Liver (tissue), 9 donors: ENCODE results near the gene TRAPPC12. TPM values are rescaled to one million over a fixed set of nuclear protein-coding genes. Genes with fewer than 3 reads are reported as not detected.

Source experiments
- DNase-seq: peaks from one replicate; pipeline ENCODE4 v3.0.0-alpha.2; 2017; ENCODE audit warnings: low spot score
- H3K27ac ChIP-seq, 2 donors: one replicate each; pipeline ENCODE4 v1.7.0; 2013; ENCODE audit warnings: inconsistent platforms in 2 of 2, low read length in 2 of 2, control low read depth in 1 of 2, low read depth in 1 of 2, mild to moderate bottlenecking in 1 of 2
- H3K27me3 ChIP-seq, 4 donors: one replicate each; pipeline versions ENCODE4 v1.6.1 to v1.7.0; 2013; ENCODE audit warnings: low read length in 3 of 4, inconsistent platforms in 1 of 4, mild to moderate bottlenecking in 1 of 4, moderate library complexity in 1 of 4; ENCODE audit not compliant: control insufficient read depth in 4 of 4, insufficient read depth in 4 of 4
- H3K36me3 ChIP-seq, 4 donors: one replicate each; pipeline versions ENCODE4 v1.6.1 to v1.7.0; 2013; ENCODE audit warnings: low read length in 3 of 4, mild to moderate bottlenecking in 3 of 4, low read depth in 1 of 4, moderate library complexity in 1 of 4; ENCODE audit not compliant: control insufficient read depth in 4 of 4, insufficient read depth in 3 of 4
- H3K4me1 ChIP-seq, 4 donors: one replicate each; pipeline versions ENCODE4 v1.6.1 to v1.7.0; 2013; ENCODE audit warnings: low read length in 3 of 4, mild to moderate bottlenecking in 3 of 4, moderate library complexity in 1 of 4; ENCODE audit not compliant: control insufficient read depth in 4 of 4, insufficient read depth in 4 of 4
- H3K4me3 ChIP-seq, 3 donors: one replicate each; pipeline versions ENCODE4 v1.6.1 to v1.7.0; 2013; ENCODE audit warnings: low read length in 3 of 3, control low read depth in 1 of 3, low read depth in 1 of 3, mild to moderate bottlenecking in 1 of 3
- H3K9ac ChIP-seq, 2 donors: one replicate each; pipeline ENCODE4 v1.7.0; 2013; ENCODE audit warnings: low read length in 2 of 2, mild to moderate bottlenecking in 2 of 2, moderate library complexity in 2 of 2, control low read depth in 1 of 2, low read depth in 1 of 2
- H3K9me3 ChIP-seq, 4 donors: one replicate each; pipeline versions ENCODE4 v1.6.1 to v1.7.0; 2013; ENCODE audit warnings: low read length in 3 of 4; ENCODE audit not compliant: control insufficient read depth in 4 of 4
- ATF3 ChIP-seq: IDR thresholded peaks from 2 replicates; pipeline ENCODE4 v1.6.1; 2016; ENCODE audit warnings: antibody characterized with exemption
- CTCF ChIP-seq: fragments of 150-350 bp; IDR thresholded peaks from 2 replicates; pipeline ENCODE4 v1.5.1; 2017; ENCODE audit warnings: improper control_type of control experiment, low read depth, low read length; ENCODE audit not compliant: missing input control
- FOXA2 ChIP-seq: IDR thresholded peaks from 2 replicates; pipeline ENCODE4 v1.6.1; 2016; ENCODE audit warnings: antibody characterized with exemption
- HNF4A ChIP-seq, 2 donors: conservative IDR thresholded peaks; 2 replicates each; pipeline ENCODE4 v1.6.1; 2016; ENCODE audit warnings: antibody characterized with exemption in 2 of 2, mild to moderate bottlenecking in 2 of 2
- HNF4G ChIP-seq: IDR thresholded peaks from 2 replicates; pipeline ENCODE4 v1.6.1; 2016; ENCODE audit warnings: antibody characterized with exemption
- RAD21 ChIP-seq, 2 donors: IDR thresholded peaks; 2 replicates each; pipeline ENCODE4 v1.6.1; 2016; ENCODE audit warnings: antibody characterized with exemption in 2 of 2, mild to moderate bottlenecking in 2 of 2
- REST ChIP-seq: IDR thresholded peaks from 2 replicates; pipeline ENCODE4 v1.6.1; 2016; ENCODE audit warnings: antibody characterized with exemption, mild to moderate bottlenecking
- RXRA ChIP-seq, 2 donors: IDR thresholded peaks; 2 replicates each; pipeline ENCODE4 v1.6.1; 2017 to 2018; ENCODE audit warnings: antibody characterized with exemption in 2 of 2, mild to moderate bottlenecking in 1 of 2
- YY1 ChIP-seq: IDR thresholded peaks from 2 replicates; pipeline ENCODE4 v1.6.1; 2016; ENCODE audit warnings: antibody characterized with exemption, mild to moderate bottlenecking
- ZBTB33 ChIP-seq: IDR thresholded peaks from 2 replicates; pipeline ENCODE4 v1.6.1; 2016; ENCODE audit warnings: antibody characterized with exemption
- WGBS: extraction: QIAGEN DNeasy Blood & Tissue Kit; methylation state at CpG from one replicate; pipeline ENCODE4 v1.1.7; 2013; 5-methylcytosine and 5-hydroxymethylcytosine counted together
- polyA plus RNA-seq, 2 donors: library from polyadenylated mRNA; stranded (reverse) in 1 of 2; unstranded in 1 of 2; fragments of 200-250 nt in 1 of 2; fragments of >200 nt in 1 of 2; fragmentation: Nextera tagmentation in 1 of 2; extraction: Ambion mirVana in 1 of 2; gene quantifications; one replicate each; pipeline versions ENCODE4 v1.2.1 to v1.2.3, GENCODE V29; 2013 to 2015
- total RNA-seq, 2 donors: library from RNA; depleted of rRNA; stranded (reverse); fragments of >200 nt; gene quantifications; one replicate each; pipeline ENCODE4 v1.2.3, GENCODE V29; 2014
- donor health status: healthy.
- donor health status: healthy.
- donor health status: healthy.
- donor health status: healthy.
- donor health status: healthy.

Gene TRAPPC12
- total and polyA plus RNA-seq, 4 donors, result 30.2 to 60.9 (median 39.7) TPM

- Histone ChIP-seq H3K27me3 (no peaks in the 10 kb centered on the region), H3K9ac (no peak overlapping the region), H3K36me3 (peaks cover 19 to 70% (median 68%) of the 10 kb centered on the region in 4 donors), H3K27ac (no peak overlapping the region), H3K4me1 (peaks cover 0 to 17% (median 9%) of the 10 kb centered on the region in 4 donors), H3K4me3 (no peak overlapping the region), H3K9me3 (no peaks in the 10 kb centered on the region)
- TF ChIP-seq RAD21 (IDR thresholded peaks at IDR 0.05) (no peak), RXRA (IDR thresholded peaks at IDR 0.05) (no peak), YY1 (no peak), HNF4A (conservative IDR thresholded peaks at IDR 0.05) (no peak), ATF3 (no peak)
- no peak for DNase-seq
- WGBS, result 94% methylated on average over 34 of the region's 34 CpGs
These were observed 120.9 kb downstream of the TRAPPC12 start for GRCh38 chr2:3500326-3500899.

GRCh38 chr2:3503046-3503445, 123.6 kb downstream of the TRAPPC12 start:
- no peak for DNase-seq
- Histone ChIP-seq H3K36me3 (peaks cover 12 to 62% (median 50%) of the 10 kb centered on the region in 4 donors), H3K4me3 (no peak overlapping the region), H3K4me1 (peaks cover 0 to 38% (median 23%) of the 10 kb centered on the region in 4 donors), H3K27ac (no peak overlapping the region), H3K9ac (no peak overlapping the region), H3K27me3 (no peaks in the 10 kb centered on the region), H3K9me3 (no peaks in the 10 kb centered on the region)
- WGBS, result 95% methylated on average over 14 of the region's 14 CpGs
- TF ChIP-seq RXRA (IDR thresholded peaks at IDR 0.05) (no peak), HNF4G (no peak), YY1 (no peak), ATF3 (no peak), ZBTB33 (no peak), FOXA2 (no peak), CTCF (no peak), HNF4A (conservative IDR thresholded peaks at IDR 0.05) (no peak), RAD21 (IDR thresholded peaks at IDR 0.05) (no peak), REST (no peak)
